NT2/D1 (cell line): ENCODE measurements around the gene VEPH1.

Experiments
- SUZ12 ChIP-seq: IDR thresholded peaks from 2 replicates; pipeline ENCODE4 v1.6.1; 2011; ENCODE audit not compliant: insufficient read length, insufficient read depth; ENCODE audit errors: extremely low read depth
- ZNF274 ChIP-seq: IDR thresholded peaks from 2 replicates; pipeline ENCODE4 v1.6.1; 2011; ENCODE audit warnings: mild to moderate bottlenecking, low read depth, low read length

DNA sequence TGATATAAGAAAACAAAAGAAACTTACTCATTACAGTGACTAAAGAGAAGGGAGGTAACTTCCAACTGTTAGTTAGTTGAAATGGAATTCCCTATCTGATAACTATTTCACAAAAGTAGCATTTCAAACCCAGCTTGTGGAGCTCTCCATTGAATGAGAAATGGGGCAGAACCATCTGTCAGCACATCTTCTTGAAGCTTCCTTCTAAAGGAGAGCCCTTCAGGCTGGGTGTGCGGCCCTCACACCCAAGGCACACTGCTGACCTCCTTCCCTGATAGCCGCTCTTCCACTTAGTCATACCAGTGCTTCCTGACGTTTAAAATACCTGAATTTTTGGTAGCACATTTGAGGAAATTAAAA, 28.1 kb upstream of the VEPH1 start:
- no peak for TF ChIP-seq ZNF274
- no peak for TF ChIP-seq SUZ12
